Endothelial cell of umbilical vein (primary cell): ENCODE data around the gene REL. TPM values are rescaled to one million over a fixed set of nuclear protein-coding genes. Genes with fewer than 3 reads are reported as not detected.
"Not testable (repeated sequence)": the region's sequence is repeated elsewhere in the genome, so short reads cannot be mapped to it uniquely, and the experiment has no call there.

ENCODE experiments used
- BruUV-seq: library from RNA; stranded (reverse); fragments of 400-500 nt; replicated peaks from 2 replicates; lab custom pipeline; 2021; lab: Mats Ljungman, UMichigan
- CTCF ChIA-PET: fragments of 300-600, 350-600 bp; sonication (Branson Sonifier 250); formaldehyde crosslinking; loops from one replicate; lab custom pipeline; 2021; ENCODE audit warnings: antibody characterized with exemption, inconsistent platforms; lab: Charles Lee
- POLR2A ChIA-PET: fragments of 300-600, 350-600 bp; sonication (Branson Sonifier 250); formaldehyde crosslinking; loops from one replicate; lab custom pipeline; 2021; ENCODE audit warnings: antibody characterized with exemption, inconsistent platforms; lab: Charles Lee
- DNase-seq: peaks from one replicate; pipeline ENCODE4 v3.0.0-alpha.2; 2011; ENCODE audit warnings: low read depth, low spot score
- FAIRE-seq: peaks from 2 replicates; lab custom pipeline; 2011; peaks lifted over from hg19 to GRCh38; lab: Jason Lieb, UNC
- H2AFZ ChIP-seq: 2 replicates; pipeline ENCODE4 v1.6.0; 2012; ENCODE audit warnings: low read depth, low read length, control low read depth, inconsistent platforms
- H3K27ac ChIP-seq: 2 replicates; pipeline ENCODE4 v1.5.1; 2011; ENCODE audit warnings: low read depth, mild to moderate bottlenecking, control low read depth, low read length, moderate library complexity; ENCODE audit not compliant: insufficient read depth
- H3K27me3 ChIP-seq, 2 experiments: 2 replicates each; pipeline versions ENCODE4 v1.6.0 to v1.6.1; 2011; ENCODE audit warnings: low read length in 2 of 2, mixed read lengths in 1 of 2; ENCODE audit not compliant: control insufficient read depth in 2 of 2, insufficient read depth in 2 of 2
- H3K36me3 ChIP-seq, 2 experiments: 2 replicates in 1 of 2; 3 replicates in 1 of 2; pipeline ENCODE4 v1.5.1; 2011; ENCODE audit warnings: low read length in 2 of 2, mild to moderate bottlenecking in 1 of 2, moderate library complexity in 1 of 2; ENCODE audit not compliant: control insufficient read depth in 2 of 2, insufficient read depth in 2 of 2; ENCODE audit errors: extremely low read depth in 1 of 2
- H3K4me1 ChIP-seq: 3 replicates; pipeline ENCODE4 v1.5.1; 2011; ENCODE audit warnings: mild to moderate bottlenecking, low read length; ENCODE audit not compliant: control insufficient read depth, insufficient read depth; ENCODE audit errors: extremely low read depth
- H3K4me2 ChIP-seq: 2 replicates; pipeline ENCODE4 v1.6.1; 2011; ENCODE audit warnings: low read length, control low read depth, mixed read lengths; ENCODE audit not compliant: insufficient read depth
- H3K4me3 ChIP-seq, 3 experiments: fragments of 200-600 bp in 1 of 3; sonication (generic), shearing (Covaris generic) in 1 of 3; replicated peaks in 1 of 3; 2 replicates each; pipeline ENCODE4 v1.5.1; 2011 to 2016; ENCODE audit warnings: control low read depth in 3 of 3, low read length in 3 of 3, mild to moderate bottlenecking in 2 of 3, inconsistent platforms in 1 of 3, low read depth in 1 of 3, moderate library complexity in 1 of 3; ENCODE audit not compliant: insufficient read depth in 1 of 3
- H3K79me2 ChIP-seq: 2 replicates; pipeline ENCODE4 v1.6.0; 2012; ENCODE audit warnings: low read length, inconsistent platforms; ENCODE audit not compliant: control insufficient read depth, insufficient read depth
- H3K9ac ChIP-seq: replicated peaks from 2 replicates; pipeline ENCODE3; 2011; ENCODE audit warnings: low read length, control low read depth; ENCODE audit not compliant: insufficient read depth; ENCODE audit errors: extremely low read depth
- H3K9me1 ChIP-seq: replicated peaks from 3 replicates; pipeline ENCODE4 v1.6.0; 2011; ENCODE audit warnings: mild to moderate bottlenecking, low read length; ENCODE audit not compliant: control insufficient read depth, insufficient read depth; ENCODE audit errors: extremely low read depth
- H3K9me3 ChIP-seq: replicated peaks from 2 replicates; pipeline ENCODE4 v1.5.1; 2012; ENCODE audit warnings: low read length, inconsistent platforms; ENCODE audit not compliant: control insufficient read depth, insufficient read depth
- H4K20me1 ChIP-seq: replicated peaks from 2 replicates; pipeline ENCODE3; 2011; ENCODE audit warnings: mild to moderate bottlenecking, low read length; ENCODE audit not compliant: control insufficient read depth, insufficient read depth; ENCODE audit errors: extremely low read depth
- EZH2 ChIP-seq: IDR thresholded peaks from 2 replicates; pipeline ENCODE4 v1.6.1; 2012; ENCODE audit warnings: borderline replicate concordance, low read depth, mild to moderate bottlenecking, moderate library complexity, low read length, inconsistent platforms; ENCODE audit not compliant: severe bottlenecking
- FOS ChIP-seq: IDR thresholded peaks from 2 replicates; pipeline ENCODE4 v1.6.1; 2011; ENCODE audit warnings: mild to moderate bottlenecking, low read length, moderate library complexity, borderline replicate concordance; ENCODE audit not compliant: insufficient read depth
- GATA2 ChIP-seq: IDR thresholded peaks from 2 replicates; pipeline ENCODE4 v1.7.0; 2011; ENCODE audit warnings: low read depth, mild to moderate bottlenecking, moderate library complexity, mixed read lengths, low read length; ENCODE audit not compliant: insufficient read length, insufficient read depth
- JUN ChIP-seq: IDR thresholded peaks from 2 replicates; pipeline ENCODE4 v1.6.1; 2011; ENCODE audit warnings: borderline replicate concordance, low read depth; ENCODE audit not compliant: insufficient read length, insufficient read depth
- MYC ChIP-seq: IDR thresholded peaks from one replicate; pipeline ENCODE4 v1.6.1; 2011; ENCODE audit warnings: mild to moderate bottlenecking, low read depth, low read length
- POLR2A ChIP-seq: IDR thresholded peaks from 2 replicates; pipeline ENCODE4 v1.6.1; 2012; ENCODE audit warnings: low read depth, mild to moderate bottlenecking, control low read depth, low read length
- dilution Hi-C: fragments of 300-500 bp; cut with MboI; formaldehyde crosslinking; loops from one replicate; pipeline ENCODE4 v1.15.0; 2019; ENCODE audit warnings: low sequenced_read_pairs; ENCODE audit not compliant: extremely low pct_ligation_motif_present
- intact Hi-C: fragments of 100-400 bp; cut with micrococcal nuclease; formaldehyde crosslinking; loops from one replicate; pipeline ENCODE4 v1.10.0; 2022
- polyA plus RNA-seq, 4 experiments: library from polyadenylated mRNA; depleted of rRNA in 3 of 4; stranded (reverse) in 3 of 4; unstranded in 1 of 4; fragments of >200 nt; gene quantifications; 2 replicates each; pipeline versions ENCODE4 v1.2.1 to v1.2.3, GENCODE V29; 2011 to 2012; ENCODE audit warnings: missing spikeins in 1 of 4
- total RNA-seq: library from RNA; stranded (reverse); gene quantifications from 2 replicates; pipeline ENCODE4 v1.2.3, GENCODE V29; 2021
- TF ChIP-seq, protein P1 (sequence below): IDR thresholded peaks from 2 replicates; pipeline ENCODE4 v1.6.1; 2011; ENCODE audit not compliant: insufficient read depth, insufficient read length

The REL gene
- total and polyA plus RNA-seq, 2 donors (not counting 3 experiments of a cell fraction or from before 2014, with no cell fraction given), result 3.5 to 12.8 TPM

DNA sequence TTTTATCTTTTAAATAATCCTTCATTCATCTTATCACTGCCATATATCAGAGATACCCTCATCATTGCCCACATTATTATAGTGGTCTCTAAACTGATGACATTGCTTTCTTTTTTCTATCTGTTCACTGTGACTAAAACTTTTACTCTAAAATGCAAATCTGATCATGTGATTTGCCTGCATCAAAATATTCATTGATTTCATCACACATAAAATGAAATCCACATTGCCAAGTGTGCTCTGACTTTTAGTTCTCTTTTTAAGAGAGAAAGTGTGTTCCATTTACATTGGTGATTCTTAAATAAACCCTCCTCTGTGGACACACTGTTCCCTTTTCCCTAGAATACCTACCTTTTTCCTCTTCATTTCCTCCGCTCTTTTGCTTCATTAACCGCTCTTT lies 7.5 kb downstream of the REL start:
- Histone ChIP-seq H3K36me3 (peaks cover 0 to 3% of the 10 kb centered on the region in 2 experiments), H3K9me1 (no peaks in the 10 kb centered on the region), H3K4me1 (peaks cover 36% of the 10 kb centered on the region), H3K9me3 (no peaks in the 10 kb centered on the region), H3K79me2 (peaks cover 32% of the 10 kb centered on the region), H3K4me2 (no peak overlapping the region), H4K20me1 (no peaks in the 10 kb centered on the region), H2AFZ (no peak overlapping the region), H3K9ac (no peak overlapping the region), H3K27ac (no peak overlapping the region), H3K4me3 (no peak overlapping the region), H3K27me3 (no peaks in the 10 kb centered on the region)
- dilution Hi-C loops (no loop called here), intact Hi-C loops (no loop called here)
- DNase-seq (no peak), FAIRE-seq (no peak)
- POLR2A ChIA-PET, result no interaction called here
- no TSS peak for BruUV-seq
- CTCF ChIA-PET, result no interaction called here
- TF ChIP-seq JUN (no peak), POLR2A (no peak), GATA2 (no peak), MYC (no peak), EZH2 (no peak), FOS (no peak)
- TF ChIP-seq, protein P1, sequence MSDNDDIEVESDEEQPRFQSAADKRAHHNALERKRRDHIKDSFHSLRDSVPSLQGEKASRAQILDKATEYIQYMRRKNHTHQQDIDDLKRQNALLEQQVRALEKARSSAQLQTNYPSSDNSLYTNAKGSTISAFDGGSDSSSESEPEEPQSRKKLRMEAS, result no peak

DNA sequence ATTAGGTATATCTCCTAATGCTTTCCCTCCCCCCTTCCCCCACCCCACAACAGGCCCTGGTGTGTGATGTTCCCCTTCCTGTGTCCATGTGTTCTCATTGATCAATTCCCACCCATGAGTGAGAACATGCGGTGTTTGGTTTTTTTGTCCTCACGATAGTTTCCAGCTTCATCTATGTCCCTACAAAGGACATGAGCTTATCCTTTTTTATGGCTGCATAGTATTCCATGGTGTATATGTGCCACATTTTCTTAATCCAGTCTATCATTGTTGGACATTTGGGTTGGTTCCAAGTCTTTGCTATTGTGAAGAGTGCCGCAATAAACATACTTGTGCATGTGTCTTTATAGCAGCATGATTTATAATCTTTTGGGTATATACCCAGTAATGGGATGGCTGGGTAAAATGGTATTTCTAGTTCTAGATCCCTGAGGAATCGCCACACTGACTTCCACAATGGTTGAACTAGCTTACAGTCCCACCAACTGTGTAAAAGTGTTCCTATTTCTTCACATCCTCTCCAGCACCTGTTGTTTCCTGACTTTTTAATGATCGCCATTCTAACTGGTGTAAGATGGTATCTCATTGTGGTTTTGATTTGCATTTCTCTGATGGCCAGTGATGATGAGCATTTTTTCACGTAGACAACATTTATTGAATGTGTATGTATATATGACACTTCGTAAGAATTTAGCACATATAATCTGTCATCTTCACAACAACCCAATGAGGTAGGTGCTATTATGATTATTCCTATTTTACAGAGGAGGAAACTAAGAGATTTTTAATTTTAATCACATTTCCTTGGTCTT lies 8.4 kb downstream of the REL start:
- H3K4me1 ChIP-seq, result peaks cover 28% of the 10 kb centered on the region
- H2AFZ ChIP-seq, H3K27me3 ChIP-seq, H3K4me2 ChIP-seq, intact Hi-C loops, H3K9ac ChIP-seq, BruUV-seq, FAIRE-seq, DNase-seq, POLR2A ChIA-PET, H3K9me3 ChIP-seq, CTCF ChIA-PET, dilution Hi-C loops, H4K20me1 ChIP-seq, H3K27ac ChIP-seq, H3K4me3 ChIP-seq, H3K36me3 ChIP-seq, H3K9me1 ChIP-seq: not testable (repeated sequence)
- H3K79me2 ChIP-seq, result peaks cover 29% of the 10 kb centered on the region
